Measurements from ENCODE around the gene TCF7L1. TPM values are rescaled to one million over a fixed set of nuclear protein-coding genes. Genes with fewer than 3 reads are reported as not detected.

The TCF7L1 gene
- total and polyA plus RNA-seq, 11 donors: 1.9 to 9.8 (median 6.3) TPM

GRCh38 chr2:85177031-85177824, 44.0 kb downstream of the TCF7L1 start:
- intact Hi-C loops (cut with DNase I): no loop called here

GRCh38 chr2:85178154-85178553, 45.0 kb downstream of the TCF7L1 start:
- Histone ChIP-seq H3K27me3 (no peaks in the 10 kb centered on the region), H3K27ac (no peak overlapping the region), H3K4me1 (peaks cover 12 to 74% (median 60%) of the 10 kb centered on the region in 12 donors), H3K9me3 (peaks cover 0 to 7% (median 0%) of the 10 kb centered on the region in 12 donors), H3K4me3 (no peak overlapping the region), H3K36me3 (no peaks in the 10 kb centered on the region)
- DNase-seq (no peak), ATAC-seq (no peak)
- 95 to 100% (median 99%) methylated on average over 1 of the region's 1 CpG for WGBS, 4 donors
- TF ChIP-seq CTCF (IDR thresholded peaks at IDR 0.05): no peak
- TF ChIP-seq POLR2A (IDR thresholded peaks at IDR 0.05): no peak
- intact Hi-C loops (cut with DNase I): no loop called here

More at GRCh38 chr2:85177031-85177824, 44.0 kb downstream of the TCF7L1 start:
- WGBS, 4 donors: 94 to 98% (median 96%) methylated on average over 7 of the region's 7 CpGs
- Histone ChIP-seq H3K27ac (no peak overlapping the region), H3K4me1 (peaks cover 12 to 73% (median 60%) of the 10 kb centered on the region in 12 donors), H3K4me3 (no peak overlapping the region), H3K9me3 (peaks cover 0 to 7% (median 0%) of the 10 kb centered on the region in 12 donors), H3K36me3 (no peaks in the 10 kb centered on the region), H3K27me3 (no peaks in the 10 kb centered on the region)
- no peak for DNase-seq
- TF ChIP-seq POLR2A (IDR thresholded peaks at IDR 0.05) (no peak), CTCF (IDR thresholded peaks at IDR 0.05) (no peak)
- ATAC-seq: no peak

GRCh38 chr2:85178980-85179411, 45.8 kb downstream of the TCF7L1 start:
- WGBS, 4 donors: 77 to 83% (median 79%) methylated on average over 5 of the region's 5 CpGs
- TF ChIP-seq POLR2A (IDR thresholded peaks at IDR 0.05): no peak
- TF ChIP-seq CTCF (IDR thresholded peaks at IDR 0.05): no peak
- intact Hi-C loops (cut with DNase I): no loop called here
- peaks cover 0 to 7% (median 0%) of the 10 kb centered on the region in 12 donors for H3K9me3 ChIP-seq
- H3K4me3 ChIP-seq: no peak overlapping the region
- DNase-seq: no peak
- H3K4me1 ChIP-seq: peaks cover 12 to 72% (median 59%) of the 10 kb centered on the region in 12 donors
- H3K27me3 ChIP-seq: no peaks in the 10 kb centered on the region
- H3K27ac ChIP-seq: no peak overlapping the region
- ATAC-seq: no peak
- no peaks in the 10 kb centered on the region for H3K36me3 ChIP-seq

GRCh38 chr2:85179541-85179940, 46.3 kb downstream of the TCF7L1 start:
- intact Hi-C loops (cut with DNase I): no loop called here
- peaks cover 0 to 7% (median 0%) of the 10 kb centered on the region in 12 donors for H3K9me3 ChIP-seq
- no peak for TF ChIP-seq CTCF (IDR thresholded peaks at IDR 0.05)
- no peak for TF ChIP-seq POLR2A (IDR thresholded peaks at IDR 0.05)
- 68 to 82% (median 70%) methylated on average over 3 of the region's 3 CpGs for WGBS, 4 donors
- no peak for DNase-seq
- H3K27ac ChIP-seq: no peak overlapping the region
- H3K4me3 ChIP-seq: no peak overlapping the region
- no peaks in the 10 kb centered on the region for H3K36me3 ChIP-seq
- H3K27me3 ChIP-seq: no peaks in the 10 kb centered on the region
- ATAC-seq: no peak
- peaks cover 12 to 69% (median 57%) of the 10 kb centered on the region in 12 donors for H3K4me1 ChIP-seq
